ENCODE measurements around the gene SGSM2. TPM values are rescaled to one million over a fixed set of nuclear protein-coding genes. Genes with fewer than 3 reads are reported as not detected.

The SGSM2 gene
- total RNA-seq, 4 donors from 2014 or later = 14.8 to 65.6 (median 30.5) TPM

GRCh38 chr17:2364763-2365116 is 27.4 kb downstream of the SGSM2 start:
- TF ChIP-seq, protein P1, sequence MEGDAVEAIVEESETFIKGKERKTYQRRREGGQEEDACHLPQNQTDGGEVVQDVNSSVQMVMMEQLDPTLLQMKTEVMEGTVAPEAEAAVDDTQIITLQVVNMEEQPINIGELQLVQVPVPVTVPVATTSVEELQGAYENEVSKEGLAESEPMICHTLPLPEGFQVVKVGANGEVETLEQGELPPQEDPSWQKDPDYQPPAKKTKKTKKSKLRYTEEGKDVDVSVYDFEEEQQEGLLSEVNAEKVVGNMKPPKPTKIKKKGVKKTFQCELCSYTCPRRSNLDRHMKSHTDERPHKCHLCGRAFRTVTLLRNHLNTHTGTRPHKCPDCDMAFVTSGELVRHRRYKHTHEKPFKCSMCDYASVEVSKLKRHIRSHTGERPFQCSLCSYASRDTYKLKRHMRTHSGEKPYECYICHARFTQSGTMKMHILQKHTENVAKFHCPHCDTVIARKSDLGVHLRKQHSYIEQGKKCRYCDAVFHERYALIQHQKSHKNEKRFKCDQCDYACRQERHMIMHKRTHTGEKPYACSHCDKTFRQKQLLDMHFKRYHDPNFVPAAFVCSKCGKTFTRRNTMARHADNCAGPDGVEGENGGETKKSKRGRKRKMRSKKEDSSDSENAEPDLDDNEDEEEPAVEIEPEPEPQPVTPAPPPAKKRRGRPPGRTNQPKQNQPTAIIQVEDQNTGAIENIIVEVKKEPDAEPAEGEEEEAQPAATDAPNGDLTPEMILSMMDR (IDR thresholded peaks at IDR 0.05; ENCODE audit: low read depth) = no peak

GRCh38 chr17:2365132-2365531 is 27.8 kb downstream of the SGSM2 start:
- TF ChIP-seq, protein P1 (IDR thresholded peaks at IDR 0.05; ENCODE audit: low read depth) = no peak

DNA sequence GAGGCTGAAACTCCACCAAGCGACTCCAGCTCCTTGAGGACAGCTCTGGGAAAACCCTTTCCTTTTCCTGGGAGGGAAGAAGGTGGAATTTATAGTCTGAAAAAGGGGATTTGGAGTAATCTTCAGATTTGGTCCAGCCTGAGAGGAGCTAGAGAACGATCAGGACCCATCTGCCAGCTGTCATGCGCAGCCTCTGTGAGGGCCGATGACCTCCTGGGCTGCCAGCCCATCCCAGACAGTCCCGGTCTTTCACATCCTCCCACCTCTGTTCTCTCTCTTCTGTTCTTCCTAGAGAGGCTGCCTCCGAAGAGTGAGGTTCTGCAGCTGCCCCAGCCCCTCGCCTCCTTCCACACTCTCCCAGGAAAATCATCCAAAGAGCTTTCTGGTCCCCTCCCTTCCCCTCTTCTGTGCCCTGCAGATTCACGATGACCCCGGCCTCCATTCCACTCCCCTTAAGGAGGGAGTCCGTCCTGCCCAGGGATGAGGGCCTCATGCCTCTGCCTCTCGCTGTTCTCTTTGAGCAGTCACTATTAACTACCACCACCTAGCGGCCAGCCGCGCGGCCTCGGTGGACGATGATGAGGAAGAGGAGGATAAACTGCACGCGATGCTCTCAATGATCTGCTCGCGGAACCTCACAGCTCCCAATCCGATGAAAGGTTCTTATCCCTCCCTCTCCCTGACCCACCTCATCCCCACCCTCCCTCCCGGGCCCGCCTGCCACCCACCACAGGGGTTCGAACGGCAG is 29.6 kb downstream of the SGSM2 start:
- TF ChIP-seq, protein P1 (IDR thresholded peaks at IDR 0.05; ENCODE audit: low read depth) = no peak

DNA sequence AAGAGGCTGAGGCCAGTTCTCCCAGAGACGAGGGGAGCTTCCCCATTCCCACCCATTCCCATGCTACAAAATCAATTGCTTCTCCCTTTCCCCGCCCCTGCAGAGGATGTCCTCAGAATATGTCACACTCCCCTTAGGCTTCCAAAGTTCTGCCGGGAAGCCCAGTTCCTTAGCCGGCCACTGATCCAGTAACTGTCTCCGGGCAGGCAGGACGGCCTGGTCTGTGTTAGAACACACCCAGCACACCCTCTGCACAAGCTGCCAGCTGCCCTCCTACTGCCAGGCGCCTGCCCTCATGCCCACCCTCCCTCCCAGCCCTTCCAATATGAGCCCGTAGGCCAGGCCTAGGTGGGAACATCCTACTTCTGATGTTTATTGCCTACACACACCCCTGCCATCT is 31.1 kb downstream of the SGSM2 start:
- TF ChIP-seq, protein P1 (IDR thresholded peaks at IDR 0.05; ENCODE audit: low read depth) = no peak

GRCh38 chr17:2369039-2369438 is 31.7 kb downstream of the SGSM2 start:
- TF ChIP-seq, protein P1 (IDR thresholded peaks at IDR 0.05; ENCODE audit: low read depth) = no peak

DNA sequence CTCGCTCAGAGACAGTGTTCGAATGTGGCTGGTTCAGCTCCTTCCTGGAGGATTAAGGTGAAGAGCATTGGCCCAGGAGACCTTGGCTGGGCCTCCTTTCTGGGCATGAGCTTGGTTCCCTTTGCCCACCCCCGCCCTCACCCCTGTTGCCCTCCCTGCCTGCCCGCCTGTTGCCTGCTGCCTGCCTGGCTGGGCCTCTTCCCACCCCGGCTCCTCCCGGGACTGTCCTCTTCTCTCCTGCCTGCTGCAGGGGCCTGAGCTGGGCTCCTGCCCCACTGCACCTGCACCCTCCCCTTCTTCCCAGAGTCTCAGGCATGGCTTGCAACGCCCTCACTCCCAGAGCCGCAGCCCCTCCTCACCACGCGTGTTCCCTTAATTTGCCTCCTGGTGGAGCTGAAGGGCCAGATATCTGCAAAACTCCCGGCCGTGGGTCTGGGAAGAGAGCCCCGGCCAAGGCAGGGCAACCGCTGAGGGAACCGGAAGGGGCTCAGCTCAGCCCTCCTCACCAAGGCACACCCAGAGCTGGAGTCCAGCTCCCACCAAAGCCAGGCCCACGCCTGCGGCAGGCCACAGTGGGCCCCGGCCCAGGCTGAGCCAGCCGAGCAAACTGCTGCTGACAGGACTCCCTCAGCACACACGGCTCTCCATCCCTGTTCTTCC is 32.4 kb downstream of the SGSM2 start:
- TF ChIP-seq, protein P1 (IDR thresholded peaks at IDR 0.05; ENCODE audit: low read depth) = no peak

- TF ChIP-seq, protein P1 (IDR thresholded peaks at IDR 0.05; ENCODE audit: low read depth) = no peak
Measured at GRCh38 chr17:2370211-2370589, 32.9 kb downstream of the SGSM2 start.

Data from subcutaneous adipose tissue (tissue), 4 donors.